ENCODE data around the gene HOXB9. TPM values are rescaled to one million over a fixed set of nuclear protein-coding genes. Genes with fewer than 3 reads are reported as not detected.

Gene HOXB9
- total RNA-seq, 1 donor from 2014 or later, result 0.13 TPM

- peaks cover 2% of the 10 kb centered on the region for H3K36me3 Mint-ChIP-seq (ENCODE audit: low read depth)
- no peak for ATAC-seq (ENCODE audit: low read depth)
- TF ChIP-seq CTCF (IDR thresholded peaks at IDR 0.05), result no peak
- POLR2A ChIA-PET, result no interaction called here
- H3K9me3 Mint-ChIP-seq, result no peaks in the 10 kb centered on the region
- H3K27ac Mint-ChIP-seq, result no peak overlapping the region
- H3K4me1 Mint-ChIP-seq, result peaks cover 33% of the 10 kb centered on the region
- peaks cover 18% of the 10 kb centered on the region for H3K27me3 Mint-ChIP-seq
- H3K4me3 Mint-ChIP-seq, result no peak overlapping the region
- DNase-seq, result no peak
- CTCF ChIA-PET, result no interaction called here
- intact Hi-C loops (cut with micrococcal nuclease), result no loop called here
Observed at GRCh38 chr17:48575066-48575582, 51.0 kb downstream of the HOXB9 start.

GRCh38 chr17:48574505-48575065 lies 51.6 kb downstream of the HOXB9 start:
- Mint-ChIP-seq H3K27ac (no peak overlapping the region), H3K4me3 (no peak overlapping the region), H3K4me1 (peaks cover 30% of the 10 kb centered on the region), H3K36me3 (ENCODE audit: low read depth) (peaks cover 2% of the 10 kb centered on the region), H3K9me3 (no peaks in the 10 kb centered on the region), H3K27me3 (peaks cover 18% of the 10 kb centered on the region)
- intact Hi-C loops (cut with micrococcal nuclease), result no loop called here
- CTCF ChIA-PET, result interaction anchor here (0.8 kb wide), 1 partner anchor 18 kb away, joined by 3 read pairs; no protein-coding TSS in a partner anchor
- ATAC-seq (ENCODE audit: low read depth), result no peak
- POLR2A ChIA-PET, result interaction anchor here (0.6 kb wide), 1 partner anchor 8 kb away, joined by 3 read pairs; no protein-coding TSS in a partner anchor
- DNase-seq, result no peak
- TF ChIP-seq CTCF (IDR thresholded peaks at IDR 0.05), result no peak

GRCh38 chr17:48571826-48572417 lies 54.2 kb downstream of the HOXB9 start:
- no peaks in the 10 kb centered on the region for H3K9me3 Mint-ChIP-seq
- TF ChIP-seq CTCF (IDR thresholded peaks at IDR 0.05), result no peak
- H3K27me3 Mint-ChIP-seq, result peaks cover 20% of the 10 kb centered on the region
- DNase-seq (no peak), ATAC-seq (ENCODE audit: low read depth) (no peak)
- intact Hi-C loops (cut with micrococcal nuclease), result no loop called here
- H3K4me3 Mint-ChIP-seq, result no peak overlapping the region
- H3K4me1 Mint-ChIP-seq, result peaks cover 15% of the 10 kb centered on the region
- POLR2A ChIA-PET, result no interaction called here
- no peaks in the 10 kb centered on the region for H3K36me3 Mint-ChIP-seq (ENCODE audit: low read depth)
- CTCF ChIA-PET, result no interaction called here
- no peak overlapping the region for H3K27ac Mint-ChIP-seq

Other genes with a start within 250 kb of the HOXB9 start
- 24.3 and 25.3 TPM in 2 replicates for gene SKAP1, start 196.1 kb downstream of the HOXB9 start, total RNA-seq
- not detected in 2 replicates for gene HOXB1, start 95.3 kb downstream of the HOXB9 start, total RNA-seq
- 2.2 and 2.9 TPM in 2 replicates for gene HOXB2, start 81.2 kb downstream of the HOXB9 start, total RNA-seq
- gene HOXB4, start 48.0 kb downstream of the HOXB9 start, total RNA-seq, result 0.88 and 1.4 TPM in 2 replicates
- 1.4 and 2.6 TPM in 2 replicates for gene HOXB3, start 36.1 kb downstream of the HOXB9 start, total RNA-seq
- gene HOXB5, start 32.6 kb downstream of the HOXB9 start, total RNA-seq, result not detected in 2 replicates
- not detected in 2 replicates for gene HOXB6, start 21.4 kb downstream of the HOXB9 start, total RNA-seq
- 0.60 and 0.93 TPM in 2 replicates for gene HOXB7, start 15.3 kb downstream of the HOXB9 start, total RNA-seq
- not detected in 2 replicates for gene HOXB8, start 11.1 kb downstream of the HOXB9 start, total RNA-seq
- gene PRAC1, start 96.2 kb upstream of the HOXB9 start, total RNA-seq, result not detected in 2 replicates
- gene PRAC2, start 96.8 kb upstream of the HOXB9 start, total RNA-seq, result not detected in 2 replicates
- not detected in 2 replicates for gene HOXB13, start 102.4 kb upstream of the HOXB9 start, total RNA-seq
- not detected in 2 replicates for gene TTLL6, start 190.9 kb upstream of the HOXB9 start, total RNA-seq
- gene CALCOCO2, start 204.7 kb upstream of the HOXB9 start, total RNA-seq, result 115 TPM in 2 replicates